HepG2 (cell line): ENCODE measurements around the gene SPNS3. TPM values are rescaled to one million over a fixed set of nuclear protein-coding genes. Genes with fewer than 3 reads are reported as not detected.
A peak's percentile ranks its signal among the peaks of the same experiment; 100 is the strongest.

Experiments
- ASH2L ChIP-seq: fragments of 300-600, 200-600 bp; sonication (generic); IDR thresholded peaks from 2 replicates; pipeline ENCODE4 v1.7.0; 2017; ENCODE audit warnings: low read depth, mild to moderate bottlenecking, moderate library complexity, mixed read lengths, low read length; ENCODE audit not compliant: insufficient read length
- ATF6 ChIP-seq: sonication (generic); formaldehyde crosslinking; conservative IDR thresholded peaks from 2 replicates; pipeline ENCODE4 v1.4.0; 2020; ENCODE audit warnings: missing genetic modification reagents
- BCL6 ChIP-seq: IDR thresholded peaks from 2 replicates; pipeline ENCODE4 v1.6.1; 2016; ENCODE audit warnings: missing genetic modification reagents, missing compliant biosample characterization
- CEBPB ChIP-seq: IDR thresholded peaks from 2 replicates; pipeline ENCODE4 v1.6.1; 2011; ENCODE audit warnings: low read depth, low read length, improper control_type of control experiment, borderline replicate concordance
- CHD4 ChIP-seq: fragments of 200-600 bp; sonication (generic); IDR thresholded peaks from 2 replicates; pipeline ENCODE4 v1.7.0; 2017; ENCODE audit warnings: mild to moderate bottlenecking, low read length, borderline replicate concordance
- CTCF ChIP-seq: sonication (generic); formaldehyde crosslinking; IDR thresholded peaks from 2 replicates; pipeline ENCODE4 v1.5.0; 2020; ENCODE audit warnings: mild to moderate bottlenecking, missing genetic modification reagents, moderate library complexity
- DPF2 ChIP-seq: sonication (generic); formaldehyde crosslinking; IDR thresholded peaks from 2 replicates; pipeline ENCODE4 v1.4.0; 2020; ENCODE audit warnings: mild to moderate bottlenecking, low read depth, missing genetic modification reagents, borderline replicate concordance
- FLYWCH1 ChIP-seq: sonication (generic); formaldehyde crosslinking; IDR thresholded peaks from 2 replicates; pipeline ENCODE4 v1.8.1; 2023; ENCODE audit warnings: mild to moderate bottlenecking, missing genetic modification reagents
- HHEX ChIP-seq: IDR thresholded peaks from 2 replicates; pipeline ENCODE4 v1.6.1; 2016; ENCODE audit warnings: control low read depth
- HOXA3 ChIP-seq: sonication (generic); formaldehyde crosslinking; IDR thresholded peaks from 2 replicates; pipeline ENCODE4 v1.5.0; 2020; ENCODE audit warnings: missing genetic modification reagents
- KDM5B ChIP-seq: sonication (generic); formaldehyde crosslinking; IDR thresholded peaks from 2 replicates; pipeline ENCODE4 v1.4.0; 2020; ENCODE audit warnings: missing genetic modification reagents, mild to moderate bottlenecking, borderline replicate concordance
- KDM6A ChIP-seq: IDR thresholded peaks from 2 replicates; pipeline ENCODE4 v1.6.1; 2016; ENCODE audit warnings: low read depth
- KLF16 ChIP-seq, 2 experiments: sonication (generic) in 1 of 2; formaldehyde crosslinking in 1 of 2; IDR thresholded peaks; 2 replicates each; pipeline versions ENCODE4 v1.6.1 to v1.8.0; 2016 to 2023; ENCODE audit warnings: missing genetic modification reagents in 2 of 2, missing compliant biosample characterization in 1 of 2
- KLF6 ChIP-seq: IDR thresholded peaks from 2 replicates; pipeline ENCODE4 v1.8.0; 2016; ENCODE audit warnings: missing biosample characterization, missing genetic modification reagents
- MAFK ChIP-seq, 2 experiments: IDR thresholded peaks in 1 of 2; conservative IDR thresholded peaks in 1 of 2; 2 replicates each; pipeline ENCODE4 v1.6.1; 2011; ENCODE audit warnings: improper control_type of control experiment in 2 of 2, low read length in 2 of 2
- MEIS2 ChIP-seq: sonication (generic); formaldehyde crosslinking; IDR thresholded peaks from 2 replicates; pipeline ENCODE4 v1.9.0; 2021; ENCODE audit warnings: mild to moderate bottlenecking, missing genetic modification reagents
- MYNN ChIP-seq: sonication (generic); formaldehyde crosslinking; IDR thresholded peaks from 2 replicates; pipeline ENCODE4 v1.4.0; 2020; ENCODE audit warnings: mild to moderate bottlenecking, low read depth, missing genetic modification reagents
- NCOA5 ChIP-seq: sonication (generic); formaldehyde crosslinking; IDR thresholded peaks from 2 replicates; pipeline ENCODE4 v1.4.0; 2020; ENCODE audit warnings: missing genetic modification reagents
- TCF7 ChIP-seq: sonication (generic); IDR thresholded peaks from 2 replicates; pipeline ENCODE4 v1.6.1; 2016; ENCODE audit warnings: antibody characterized with exemption, low read depth
- ZHX1 ChIP-seq: sonication (generic); formaldehyde crosslinking; IDR thresholded peaks from 2 replicates; pipeline ENCODE4 v1.8.1; 2022; ENCODE audit warnings: low read depth, mild to moderate bottlenecking, missing genetic modification reagents
- ZNF12 ChIP-seq: sonication (generic); formaldehyde crosslinking; IDR thresholded peaks from 2 replicates; pipeline ENCODE4 v1.5.0; 2020; ENCODE audit warnings: missing genetic modification reagents
- ZNF232 ChIP-seq: sonication (generic); formaldehyde crosslinking; IDR thresholded peaks from 2 replicates; pipeline ENCODE4 v1.4.0; 2020; ENCODE audit warnings: missing genetic modification reagents, borderline replicate concordance
- ZNF614 ChIP-seq: IDR thresholded peaks from 2 replicates; pipeline ENCODE4 v1.6.1; 2018; ENCODE audit warnings: missing biosample characterization, missing genetic modification reagents, inconsistent platforms, borderline replicate concordance
- ZSCAN20 ChIP-seq: sonication (generic); formaldehyde crosslinking; IDR thresholded peaks from 2 replicates; pipeline ENCODE4 v1.4.0; 2020; ENCODE audit warnings: missing genetic modification reagents, mild to moderate bottlenecking, borderline replicate concordance
- polyA plus RNA-seq, 8 experiments: library from polyadenylated mRNA; depleted of rRNA in 3 of 8; stranded (reverse) in 7 of 8; unstranded in 1 of 8; fragments of >200 nt; fragmentation: Illumina TruSeq in 4 of 8; extraction: Trizol in 4 of 8; gene quantifications; 2 replicates each; pipeline versions ENCODE4 v1.2.1 to v1.2.3, GENCODE V29; 2011 to 2016; ENCODE audit warnings: low read depth in 4 of 8, missing spikeins in 1 of 8, mixed read lengths in 1 of 8; ENCODE audit not compliant: insufficient read depth in 1 of 8
- total RNA-seq, 5 experiments: library from RNA; depleted of rRNA; stranded (reverse); fragments of >200 nt; fragmentation: Illumina TruSeq; extraction: Trizol; gene quantifications; 2 replicates each; pipeline ENCODE4 v1.2.3, GENCODE V29; 2016; ENCODE audit warnings: low read depth in 1 of 5

Gene SPNS3
- total and polyA plus RNA-seq, 2 of the 13 experiments (the other 11 are each of a cell fraction or from before 2014, with no cell fraction given): not detected

DNA sequence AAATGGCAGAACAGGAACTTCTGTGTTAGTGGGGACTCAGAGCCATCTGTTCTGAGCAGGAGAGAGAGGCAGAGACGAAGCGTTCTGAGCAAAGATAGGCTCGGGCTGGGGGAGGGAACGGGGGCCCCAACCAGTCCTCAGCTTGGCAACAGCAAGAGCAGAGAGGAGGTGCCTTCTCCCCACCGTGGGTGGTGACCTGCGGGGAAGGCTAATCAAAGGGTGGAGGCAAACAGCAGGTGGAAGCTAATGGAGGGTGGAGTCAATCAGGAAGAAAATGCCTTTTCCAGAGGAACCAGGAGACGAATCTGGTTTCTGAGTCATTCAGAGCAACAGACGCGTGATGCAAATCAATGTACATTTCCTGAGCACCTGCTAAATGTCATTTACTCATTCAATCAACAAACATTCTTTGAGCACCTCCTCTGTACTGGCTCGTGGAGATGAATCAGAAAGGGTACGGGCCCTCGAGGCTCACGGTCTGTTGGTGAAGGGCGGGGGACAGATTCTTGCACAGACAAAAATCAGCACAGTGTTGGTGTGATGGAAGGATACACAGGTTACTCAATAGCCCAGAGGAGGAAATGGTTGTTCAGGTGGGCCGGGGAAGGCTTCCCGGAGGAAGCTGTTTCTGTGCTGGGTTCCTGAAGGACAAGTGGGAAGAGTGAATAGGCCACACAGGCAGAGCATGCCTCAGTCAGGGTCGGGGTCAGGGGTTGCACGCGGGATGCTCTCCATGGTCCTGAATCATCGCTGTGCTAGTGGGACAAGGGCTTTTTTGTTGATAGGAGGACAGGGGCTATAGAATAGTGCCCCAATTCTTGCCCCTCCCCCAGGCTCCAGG, 59.2 kb downstream of the SPNS3 start (continued):
- TF ChIP-seq ZNF12 (peak; percentile 84), CEBPB (no peak), DPF2 (CRISPR knock-in tag) (no peak), ZNF614 (CRISPR knock-in tag) (peak; percentile 58; the same call in 1 of the 2 replicates), CTCF (CRISPR knock-in tag) (no peak), FLYWCH1 (CRISPR knock-in tag) (no peak), KDM5B (CRISPR knock-in tag) (peak; percentile 82), ATF6 (CRISPR knock-in tag) (peak; percentile 95), MEIS2 (CRISPR knock-in tag) (peak; percentile 85), CHD4 (no peak), NCOA5 (CRISPR knock-in tag) (no peak), MAFK (conservative IDR thresholded peaks at IDR 0.05 in 1 of 2, IDR thresholded peaks at IDR 0.05 in 1 of 2; ENCODE audit: low read length in 2 of 2) (no peak), HHEX (CRISPR knock-in tag) (no peak), ZNF232 (CRISPR knock-in tag) (peak; percentile 98), KLF16 (CRISPR knock-in tag; IDR thresholded peaks at IDR 0.05) (peak in 1 of 2 experiments; percentile 96; a peak in 2 of 4 replicates), ASH2L (no peak), ZHX1 (CRISPR knock-in tag) (0 out of 2 replicates have a peak, but pooled peaks have one; percentile 57), MYNN (0 out of 2 replicates have a peak, but pooled peaks have one; percentile 59), HOXA3 (CRISPR knock-in tag) (peak; percentile 66; the same call in 1 of the 2 replicates), TCF7 (no peak), ZSCAN20 (no peak), BCL6 (CRISPR knock-in tag) (peak; percentile 46), KDM6A (CRISPR knock-in tag) (no peak), KLF6 (CRISPR knock-in tag) (peak; percentile 98)
